Activated B cell treated with CpG ODN at 0.5 μM for 24 hours (primary cell): ENCODE measurements around the gene SLC16A2. TPM values are rescaled to one million over a fixed set of nuclear protein-coding genes. Genes with fewer than 3 reads are reported as not detected.
A peak's percentile ranks its signal among the peaks of the same experiment; 100 is the strongest.

Experiments used
- ATAC-seq: fragments of 200-7000 bp; cut with Tn5 transposase; one replicate; pipeline ENCODE4 v1.10.0; 2021; ENCODE audit warnings: low read depth, mild to moderate bottlenecking, moderate library complexity
- CTCF ChIA-PET: fragments of 350-600 bp; sonication (Branson Sonifier 250); formaldehyde crosslinking; loops from one replicate; lab custom pipeline; 2021; ENCODE audit warnings: antibody characterized with exemption; lab: Charles Lee
- POLR2A ChIA-PET: fragments of 350-600 bp; sonication (Branson Sonifier 250); formaldehyde crosslinking; loops from one replicate; lab custom pipeline; 2021; ENCODE audit warnings: antibody characterized with exemption; lab: Charles Lee
- DNase-seq: peaks from one replicate; pipeline ENCODE4 v3.0.0; 2022
- H3K27ac Mint-ChIP-seq: one replicate; pipeline ENCODE4 v1.8.0; 2020; ENCODE audit warnings: mixed read lengths
- H3K27me3 Mint-ChIP-seq: one replicate; pipeline ENCODE4 v1.8.0; 2021; ENCODE audit warnings: mixed read lengths
- H3K36me3 Mint-ChIP-seq: one replicate; pipeline ENCODE4 v1.8.0; 2021; ENCODE audit warnings: low read depth, mixed read lengths
- H3K4me1 Mint-ChIP-seq: one replicate; pipeline ENCODE4 v1.8.0; 2021; ENCODE audit warnings: mixed read lengths
- H3K4me3 Mint-ChIP-seq: one replicate; pipeline ENCODE4 v1.8.0; 2020; ENCODE audit warnings: mild to moderate bottlenecking, mixed read lengths
- H3K9me3 Mint-ChIP-seq: one replicate; pipeline ENCODE4 v1.8.0; 2020; ENCODE audit warnings: mixed read lengths
- intact Hi-C: fragments of 100-400 bp; cut with micrococcal nuclease; formaldehyde crosslinking; loops from one replicate; pipeline ENCODE4 v1.15.1; 2024
- total RNA-seq: library from RNA; stranded (reverse); gene quantifications from 2 replicates; pipeline ENCODE4 v1.2.3, GENCODE V29; 2022
- TF ChIP-seq, protein P1 (sequence below): fragments of 200-600 bp; IDR thresholded peaks from one replicate; pipeline ENCODE4 v1.8.0; 2022; ENCODE audit warnings: antibody characterized with exemption, mild to moderate bottlenecking

SLC16A2 gene
- total RNA-seq, 1 donor from 2014 or later: not detected

DNA sequence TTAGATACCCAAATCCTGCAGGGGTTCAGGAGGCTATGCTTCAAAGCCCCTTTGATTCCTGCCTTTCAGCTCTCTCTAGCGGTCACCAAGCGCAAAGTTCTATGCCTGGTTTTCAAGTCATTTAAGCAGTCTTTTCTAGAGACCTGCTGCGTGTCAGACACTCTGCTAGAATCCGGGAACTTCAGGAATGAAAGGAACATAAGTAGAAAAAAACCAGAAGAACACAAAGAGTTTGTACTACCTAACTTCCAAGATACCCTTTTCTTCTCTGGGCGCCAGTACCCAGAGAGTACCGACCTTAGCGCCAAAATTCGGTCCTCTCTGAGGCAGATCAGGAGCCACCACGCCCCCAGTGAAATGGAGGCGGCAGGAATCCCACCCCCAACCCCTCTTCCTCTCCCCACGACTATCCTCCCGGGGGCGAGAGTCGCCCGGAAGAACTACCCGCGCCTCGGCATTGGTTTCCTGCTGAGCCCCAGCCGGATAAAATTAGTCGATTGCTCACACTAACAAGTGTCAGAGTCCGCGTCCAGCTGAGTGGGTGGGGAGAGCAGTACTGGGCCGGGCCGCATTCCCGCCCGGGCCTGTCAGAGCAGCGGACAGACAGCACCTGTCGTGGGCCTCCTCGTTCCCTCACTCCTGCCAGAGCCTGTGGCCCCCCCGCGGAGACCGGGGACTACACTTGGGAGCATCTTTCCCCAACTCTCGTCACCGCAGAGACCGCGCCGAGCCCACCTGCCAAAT lies 114.3 kb downstream of the SLC16A2 start:
- Mint-ChIP-seq H3K27ac (peak overlapping the region; percentile 24), H3K36me3 (no peaks in the 10 kb centered on the region), H3K27me3 (no peaks in the 10 kb centered on the region), H3K4me3 (peak overlapping the region; percentile 83), H3K9me3 (no peaks in the 10 kb centered on the region), H3K4me1 (peaks cover 13% of the 10 kb centered on the region)
- ATAC-seq (peak; percentile 58), DNase-seq (no peak)
- ChIA-PET POLR2A (interaction anchor here (0.6 to 1.5 kb wide), 4 partner anchors 15 to 492 kb away, joined by 3 to 5 read pairs (median 4); partner anchors contain the start of gene RLIM), CTCF (interaction anchor here (0.8 to 3.5 kb wide), 5 partner anchors 11 to 45 kb away, joined by 3 to 31 read pairs (median 3); no protein-coding TSS in a partner anchor)
- TF ChIP-seq, protein P1, sequence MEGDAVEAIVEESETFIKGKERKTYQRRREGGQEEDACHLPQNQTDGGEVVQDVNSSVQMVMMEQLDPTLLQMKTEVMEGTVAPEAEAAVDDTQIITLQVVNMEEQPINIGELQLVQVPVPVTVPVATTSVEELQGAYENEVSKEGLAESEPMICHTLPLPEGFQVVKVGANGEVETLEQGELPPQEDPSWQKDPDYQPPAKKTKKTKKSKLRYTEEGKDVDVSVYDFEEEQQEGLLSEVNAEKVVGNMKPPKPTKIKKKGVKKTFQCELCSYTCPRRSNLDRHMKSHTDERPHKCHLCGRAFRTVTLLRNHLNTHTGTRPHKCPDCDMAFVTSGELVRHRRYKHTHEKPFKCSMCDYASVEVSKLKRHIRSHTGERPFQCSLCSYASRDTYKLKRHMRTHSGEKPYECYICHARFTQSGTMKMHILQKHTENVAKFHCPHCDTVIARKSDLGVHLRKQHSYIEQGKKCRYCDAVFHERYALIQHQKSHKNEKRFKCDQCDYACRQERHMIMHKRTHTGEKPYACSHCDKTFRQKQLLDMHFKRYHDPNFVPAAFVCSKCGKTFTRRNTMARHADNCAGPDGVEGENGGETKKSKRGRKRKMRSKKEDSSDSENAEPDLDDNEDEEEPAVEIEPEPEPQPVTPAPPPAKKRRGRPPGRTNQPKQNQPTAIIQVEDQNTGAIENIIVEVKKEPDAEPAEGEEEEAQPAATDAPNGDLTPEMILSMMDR: no peak
- intact Hi-C loops: loop anchor here (1.0 to 5.0 kb wide), 5 partner anchors 15 to 243 kb away; partner anchors contain the start of gene SLC16A2

- Mint-ChIP-seq H3K27me3 (no peaks in the 10 kb centered on the region), H3K4me1 (peaks cover 13% of the 10 kb centered on the region), H3K4me3 (peak overlapping the region; percentile 83), H3K9me3 (no peaks in the 10 kb centered on the region), H3K27ac (peak overlapping the region; percentile 24), H3K36me3 (no peaks in the 10 kb centered on the region)
- DNase-seq (peak; percentile 36), ATAC-seq (peak; percentile 66)
- ChIA-PET POLR2A (interaction anchor here (0.6 to 1.5 kb wide), 3 partner anchors 31 to 491 kb away, joined by 3 to 5 read pairs (median 3); no protein-coding TSS in a partner anchor), CTCF (no interaction called here)
- TF ChIP-seq, protein P1: no peak
- intact Hi-C loops: loop anchor here (1.0 to 5.0 kb wide), 3 partner anchors 14 to 244 kb away; partner anchors contain the start of gene SLC16A2
These were observed 115.0 kb downstream of the SLC16A2 start for GRCh38 chrX:74536152-74536831.

DNA sequence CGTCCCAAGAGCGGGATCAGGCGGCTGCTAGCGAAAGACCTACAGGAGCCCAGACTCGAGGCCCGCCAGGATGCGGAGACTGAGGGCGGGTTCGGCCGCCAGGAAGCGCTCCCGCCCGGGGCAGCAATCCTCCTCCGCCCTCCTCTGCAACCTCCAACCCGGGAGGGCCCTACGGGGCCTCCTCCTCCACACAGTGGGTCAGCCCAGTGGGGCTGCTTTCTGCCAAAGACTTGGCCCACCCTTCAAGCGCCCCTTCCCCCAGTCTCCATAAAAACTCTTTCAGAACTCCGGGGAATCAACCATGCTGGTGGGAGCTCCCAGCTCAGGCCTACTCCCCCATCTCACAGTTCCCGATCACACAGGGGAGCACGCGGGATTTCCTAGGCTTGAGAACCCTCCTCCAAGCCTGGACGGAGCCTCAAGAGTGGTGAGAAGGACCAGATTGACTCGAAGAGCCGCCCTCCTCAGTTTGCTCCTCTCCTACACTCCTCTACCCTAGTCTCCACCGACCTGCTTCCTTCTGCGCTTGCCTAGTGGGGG lies 115.6 kb downstream of the SLC16A2 start:
- no peak overlapping the region for H3K27ac Mint-ChIP-seq
- TF ChIP-seq, protein P1: no peak
- H3K9me3 Mint-ChIP-seq: no peaks in the 10 kb centered on the region
- peak overlapping the region; percentile 83 for H3K4me3 Mint-ChIP-seq
- no peaks in the 10 kb centered on the region for H3K27me3 Mint-ChIP-seq
- ATAC-seq: peak; percentile 22
- intact Hi-C loops: loop anchor here (1.0 to 5.0 kb wide), 3 partner anchors 13 to 245 kb away; partner anchors contain the start of gene SLC16A2
- no peaks in the 10 kb centered on the region for H3K36me3 Mint-ChIP-seq
- CTCF ChIA-PET: no interaction called here
- no peak for DNase-seq
- peaks cover 13% of the 10 kb centered on the region for H3K4me1 Mint-ChIP-seq
- POLR2A ChIA-PET: interaction anchor here (0.6 to 1.5 kb wide), 2 partner anchors 31 to 37 kb away, joined by 3 read pairs; no protein-coding TSS in a partner anchor

GRCh38 chrX:74540635-74541249 lies 119.4 kb downstream of the SLC16A2 start:
- no peak for ATAC-seq
- DNase-seq: no peak
- TF ChIP-seq, protein P1: no peak
- intact Hi-C loops: no loop called here
- Mint-ChIP-seq H3K36me3 (no peaks in the 10 kb centered on the region), H3K27me3 (no peaks in the 10 kb centered on the region), H3K4me1 (peaks cover 2% of the 10 kb centered on the region), H3K27ac (no peak overlapping the region), H3K4me3 (no peak overlapping the region), H3K9me3 (no peaks in the 10 kb centered on the region)
- CTCF ChIA-PET: interaction anchor here (0.8 kb wide), 1 partner anchor 48 kb away, joined by 3 read pairs; no protein-coding TSS in a partner anchor
- POLR2A ChIA-PET: no interaction called here
